ENCODE measurements around the gene NECTIN1.
"Not testable (repeated sequence)": the region's sequence is repeated elsewhere in the genome, so short reads cannot be mapped to it uniquely, and the experiment has no call there.

Gene NECTIN1

GRCh38 chr11:119614222-119615002, 114.6 kb downstream of the NECTIN1 start:
- no peak for FAIRE-seq

- FAIRE-seq: no peak
Observed at GRCh38 chr11:119612814-119613213, 116.2 kb downstream of the NECTIN1 start.

- no peak for FAIRE-seq
Observed at GRCh38 chr11:119610836-119611426, 118.1 kb downstream of the NECTIN1 start.

- FAIRE-seq: no peak
Observed at GRCh38 chr11:119608781-119609180, 120.2 kb downstream of the NECTIN1 start.

- FAIRE-seq: no peak
Observed at GRCh38 chr11:119608201-119608600, 120.8 kb downstream of the NECTIN1 start.

- FAIRE-seq: no peak
Observed at GRCh38 chr11:119607726-119608125, 121.3 kb downstream of the NECTIN1 start.

GRCh38 chr11:119605137-119605665, 123.8 kb downstream of the NECTIN1 start:
- FAIRE-seq: no peak

- FAIRE-seq: no peak
Observed at GRCh38 chr11:119602745-119603373, 126.1 kb downstream of the NECTIN1 start.

GRCh38 chr11:119599864-119600541, 129.0 kb downstream of the NECTIN1 start:
- no peak for FAIRE-seq

DNA sequence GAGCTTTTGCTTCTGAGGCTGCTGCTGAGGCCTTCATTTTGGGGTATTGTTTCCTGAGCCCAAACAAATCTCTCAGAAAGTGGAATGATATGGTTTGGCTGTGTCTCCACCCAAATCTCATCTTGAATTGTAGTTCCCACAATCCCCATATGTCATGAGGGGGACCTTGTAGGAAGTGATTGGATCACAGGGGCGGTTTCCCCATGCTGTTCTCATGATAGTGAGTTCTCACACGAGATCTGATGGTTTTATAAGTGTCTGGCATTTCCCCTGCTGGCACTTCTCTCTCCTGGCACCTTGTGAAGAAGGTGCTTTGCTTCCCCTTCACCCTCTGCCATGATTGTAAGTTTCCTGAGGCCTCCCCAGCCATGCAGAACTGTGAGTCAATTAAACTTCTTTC, 133.1 kb downstream of the NECTIN1 start:
- not testable (repeated sequence) for FAIRE-seq

DNA sequence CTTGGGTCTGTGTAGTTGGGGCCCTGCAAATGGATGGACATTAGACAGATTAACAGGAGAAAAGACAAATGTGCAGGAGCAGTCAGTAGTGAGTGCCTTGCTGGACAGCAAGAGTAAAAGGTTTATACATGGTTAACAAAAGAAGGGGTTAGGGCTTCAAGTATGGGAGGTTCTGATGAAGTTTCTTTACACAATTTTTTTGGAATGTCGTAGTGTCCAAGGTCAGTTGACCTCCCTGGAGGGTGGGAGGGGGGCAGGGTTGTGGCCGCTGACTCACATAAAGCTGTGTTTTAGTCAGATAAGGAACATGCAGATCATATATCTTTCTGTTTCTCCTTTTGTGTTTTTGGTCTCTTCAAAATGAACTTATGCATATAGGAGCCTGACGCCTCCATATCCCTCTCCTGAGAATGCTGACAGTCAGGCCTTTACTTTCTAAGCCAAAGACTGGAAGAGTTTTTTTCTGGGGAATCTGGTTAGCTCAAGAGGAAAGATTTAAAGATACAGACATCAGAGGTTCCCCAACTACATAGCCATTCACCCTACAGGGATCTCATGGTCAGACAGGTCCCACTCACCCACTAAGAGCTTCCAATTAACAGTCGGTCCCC, 134.3 kb downstream of the NECTIN1 start:
- FAIRE-seq: no peak

GRCh38 chr11:119593346-119593745, 135.7 kb downstream of the NECTIN1 start:
- no peak for FAIRE-seq

- no peak for FAIRE-seq
Observed at GRCh38 chr11:119592642-119593041, 136.4 kb downstream of the NECTIN1 start.

DNA sequence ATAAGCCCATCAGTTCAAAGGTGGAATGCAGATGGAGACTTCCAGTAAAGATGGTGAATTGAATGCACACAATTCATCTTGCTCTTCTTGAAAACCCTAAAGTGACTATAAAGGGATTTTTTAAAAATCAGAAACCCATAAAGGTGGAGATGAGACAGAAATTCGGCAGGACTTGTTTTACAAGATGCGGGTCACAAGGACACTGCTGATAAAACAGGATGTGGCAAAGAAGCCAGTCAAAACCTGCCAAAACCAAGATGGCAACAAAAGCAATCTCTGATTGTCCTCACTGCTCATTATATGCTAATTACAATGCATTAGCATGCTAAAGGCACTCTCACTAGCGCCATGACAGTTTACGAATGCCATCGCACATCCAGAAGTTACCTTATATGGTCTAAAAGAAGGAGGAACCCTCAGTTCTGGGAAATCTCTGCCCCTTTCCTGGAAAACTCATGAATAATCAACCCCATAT, 137.1 kb downstream of the NECTIN1 start:
- no peak for FAIRE-seq

GRCh38 chr11:119590651-119591351, 138.2 kb downstream of the NECTIN1 start:
- no peak for FAIRE-seq

DNA sequence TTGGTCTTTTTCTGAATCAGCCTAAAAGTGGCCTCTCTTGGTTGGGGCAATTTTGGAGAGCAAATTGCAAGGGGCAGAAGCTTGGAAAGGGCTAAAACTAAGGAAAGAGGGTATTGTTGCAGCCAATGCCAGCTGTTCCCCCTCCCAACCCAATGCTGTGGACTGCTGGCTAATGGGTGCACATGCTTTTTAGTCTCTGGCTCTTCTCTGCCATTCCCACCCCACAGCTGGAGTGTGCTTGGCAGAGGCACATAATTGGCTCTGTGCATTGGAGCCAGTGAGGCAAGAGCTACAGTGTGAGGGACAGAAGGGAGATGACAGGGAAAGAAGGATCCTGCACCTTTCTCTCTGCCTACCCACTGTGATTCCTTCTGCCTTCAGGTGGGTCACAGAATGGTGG, 140.0 kb downstream of the NECTIN1 start:
- no peak for FAIRE-seq

Data from TTC549 (cell line).